22Rv1 (cell line): Measurements from ENCODE around the gene IRF4.

ENCODE experiments used
- ZFX ChIP-seq: fragments of 450-650 bp; IDR thresholded peaks from 2 replicates; pipeline ENCODE4 v1.6.1; 2017; ENCODE audit warnings: antibody characterized with exemption, borderline replicate concordance
- TF ChIP-seq, protein P1 (sequence below): fragments of 450-650 bp; IDR thresholded peaks from 2 replicates; pipeline ENCODE4 v1.5.1; 2017; ENCODE audit warnings: mild to moderate bottlenecking

DNA sequence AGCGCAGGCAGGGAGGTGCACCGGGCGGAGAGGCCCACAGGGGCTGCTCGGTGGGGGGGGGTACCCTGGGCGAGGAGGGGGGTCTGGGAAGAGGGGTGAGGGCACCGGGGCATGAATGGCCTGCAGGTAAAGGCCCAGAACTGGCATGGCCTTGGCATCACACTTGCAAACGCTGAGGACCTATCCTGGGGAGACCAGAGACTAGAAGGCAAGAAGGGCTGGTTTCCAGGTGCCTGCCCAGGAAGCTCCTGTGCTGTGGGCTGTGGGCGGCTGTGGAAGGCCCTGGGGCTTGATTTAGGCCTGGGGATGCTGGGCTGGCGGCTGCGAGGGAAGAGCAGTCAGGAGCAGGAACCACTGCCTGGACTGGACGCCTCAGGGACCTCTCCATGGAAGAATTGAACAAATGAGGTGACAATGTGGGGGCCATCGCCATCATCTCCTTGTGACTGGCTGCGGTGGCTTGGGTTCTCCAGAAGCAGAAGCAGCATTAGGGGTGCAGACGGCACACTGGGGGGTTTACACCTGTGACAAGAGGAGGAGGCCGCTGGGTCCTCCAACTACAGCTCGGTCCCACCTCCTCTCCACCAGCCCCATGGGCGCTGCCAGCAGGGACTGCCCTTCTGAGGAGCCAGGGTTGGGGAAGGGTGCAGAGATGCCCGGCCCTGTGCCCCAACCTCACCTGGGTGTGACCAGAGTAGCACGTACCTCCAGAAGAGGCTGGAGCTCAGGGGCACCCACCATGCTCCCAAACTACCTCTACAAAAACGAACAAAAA is 32.1 kb upstream of the IRF4 start:
- TF ChIP-seq, protein P1, sequence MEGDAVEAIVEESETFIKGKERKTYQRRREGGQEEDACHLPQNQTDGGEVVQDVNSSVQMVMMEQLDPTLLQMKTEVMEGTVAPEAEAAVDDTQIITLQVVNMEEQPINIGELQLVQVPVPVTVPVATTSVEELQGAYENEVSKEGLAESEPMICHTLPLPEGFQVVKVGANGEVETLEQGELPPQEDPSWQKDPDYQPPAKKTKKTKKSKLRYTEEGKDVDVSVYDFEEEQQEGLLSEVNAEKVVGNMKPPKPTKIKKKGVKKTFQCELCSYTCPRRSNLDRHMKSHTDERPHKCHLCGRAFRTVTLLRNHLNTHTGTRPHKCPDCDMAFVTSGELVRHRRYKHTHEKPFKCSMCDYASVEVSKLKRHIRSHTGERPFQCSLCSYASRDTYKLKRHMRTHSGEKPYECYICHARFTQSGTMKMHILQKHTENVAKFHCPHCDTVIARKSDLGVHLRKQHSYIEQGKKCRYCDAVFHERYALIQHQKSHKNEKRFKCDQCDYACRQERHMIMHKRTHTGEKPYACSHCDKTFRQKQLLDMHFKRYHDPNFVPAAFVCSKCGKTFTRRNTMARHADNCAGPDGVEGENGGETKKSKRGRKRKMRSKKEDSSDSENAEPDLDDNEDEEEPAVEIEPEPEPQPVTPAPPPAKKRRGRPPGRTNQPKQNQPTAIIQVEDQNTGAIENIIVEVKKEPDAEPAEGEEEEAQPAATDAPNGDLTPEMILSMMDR: no peak
- no peak for TF ChIP-seq ZFX
